ENCODE results near the gene MRPL11.
A peak's percentile ranks its signal among the peaks of the same experiment; 100 is the strongest.
"Not testable (repeated sequence)": the region's sequence is repeated elsewhere in the genome, so short reads cannot be mapped to it uniquely, and the experiment has no call there.

MRPL11 gene

GRCh38 chr11:66466225-66467033, 27.8 kb upstream of the MRPL11 start, which contains the start of gene PELI3:
PELI3 (plus strand) TSS chr11:66466905; CDS start chr11:66468129, 1,224 bp downstream.
- peak; percentile 90 for DNase-seq

- no peak for DNase-seq
These were observed 27.0 kb upstream of the MRPL11 start for GRCh38 chr11:66465373-66466224.

GRCh38 chr11:66464916-66465315, 26.3 kb upstream of the MRPL11 start:
- DNase-seq, result no peak

DNA sequence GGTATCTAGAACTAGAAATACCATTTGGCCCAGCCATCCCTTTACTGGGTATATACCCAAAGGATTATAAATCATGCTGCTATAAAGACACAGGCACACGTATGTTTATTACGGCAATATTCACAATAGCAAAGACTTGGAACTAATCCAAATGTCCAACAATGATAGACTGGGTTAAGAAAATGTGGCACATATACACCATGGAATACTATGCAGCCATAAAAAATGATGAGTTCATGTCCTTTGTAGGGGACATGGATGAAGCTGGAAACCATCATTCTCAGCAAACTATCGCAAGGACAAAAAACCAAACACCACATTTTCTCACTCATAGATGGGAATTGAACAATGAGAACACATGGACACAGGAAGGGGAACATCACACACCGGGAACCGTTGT, 25.5 kb upstream of the MRPL11 start:
- not testable (repeated sequence) for DNase-seq

GRCh38 chr11:66462911-66463310, 24.3 kb upstream of the MRPL11 start:
- DNase-seq, result no peak

GRCh38 chr11:66462010-66462409, 23.4 kb upstream of the MRPL11 start:
- DNase-seq, result no peak

- no peak for DNase-seq
These were observed 20.6 kb upstream of the MRPL11 start for GRCh38 chr11:66459138-66459778.

DNA sequence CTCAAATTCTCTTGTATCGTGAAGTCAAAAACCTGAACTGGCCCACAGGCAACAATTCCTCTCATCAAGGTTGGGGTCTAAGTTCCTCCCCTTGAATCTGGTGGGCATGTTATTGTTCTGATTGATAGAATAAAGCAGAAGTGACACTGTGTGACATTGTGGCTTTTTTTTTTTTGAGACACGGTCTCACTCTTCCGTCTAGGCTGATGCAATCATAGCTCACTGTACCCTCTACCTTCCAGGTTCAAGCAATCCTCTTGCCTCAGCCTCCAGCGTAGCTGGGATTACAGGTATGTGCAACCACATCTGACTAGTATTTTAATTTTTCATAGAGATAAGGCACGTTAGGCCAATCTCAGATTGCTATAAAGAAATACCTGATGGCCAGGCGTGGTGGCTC, 19.2 kb upstream of the MRPL11 start:
- DNase-seq, result no peak

- no peak for DNase-seq
These were observed 16.2 kb upstream of the MRPL11 start for GRCh38 chr11:66454828-66455227.

- no peak for DNase-seq
These were observed 15.6 kb upstream of the MRPL11 start for GRCh38 chr11:66454247-66454646.

- DNase-seq, result no peak
These were observed 13.0 kb upstream of the MRPL11 start for GRCh38 chr11:66451663-66452062.

- DNase-seq, result no peak
These were observed 11.9 kb upstream of the MRPL11 start for GRCh38 chr11:66450560-66450959.

- no peak for DNase-seq
These were observed 9.9 kb upstream of the MRPL11 start for GRCh38 chr11:66448523-66448922.

DNA sequence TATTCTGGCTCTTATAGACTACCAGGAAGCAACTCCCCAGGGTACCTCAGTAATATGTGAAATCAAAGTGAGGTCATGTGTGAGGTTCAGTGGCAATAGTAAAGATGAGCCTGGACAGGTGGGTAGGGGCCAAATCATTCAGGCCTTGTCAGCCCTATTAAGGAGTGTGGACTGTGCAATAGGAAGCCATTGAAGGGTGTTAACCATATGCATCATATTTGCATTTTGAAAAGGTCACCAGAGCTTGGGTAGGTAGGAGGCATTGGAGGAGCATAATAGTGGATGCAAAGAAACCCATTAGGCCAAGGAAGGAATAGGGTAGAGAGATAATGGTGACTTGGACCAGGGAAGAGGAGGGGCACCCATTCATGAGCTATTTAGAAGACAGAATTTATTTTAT, 8.4 kb upstream of the MRPL11 start:
- DNase-seq, result no peak

GRCh38 chr11:66443602-66444001, 5.0 kb upstream of the MRPL11 start:
- DNase-seq, result no peak

- not testable (repeated sequence) for DNase-seq
These were observed 2.3 kb upstream of the MRPL11 start for GRCh38 chr11:66440940-66441282.

- DNase-seq, result not testable (repeated sequence)
These were observed 1.7 kb upstream of the MRPL11 start for GRCh38 chr11:66440101-66440939.

DNA sequence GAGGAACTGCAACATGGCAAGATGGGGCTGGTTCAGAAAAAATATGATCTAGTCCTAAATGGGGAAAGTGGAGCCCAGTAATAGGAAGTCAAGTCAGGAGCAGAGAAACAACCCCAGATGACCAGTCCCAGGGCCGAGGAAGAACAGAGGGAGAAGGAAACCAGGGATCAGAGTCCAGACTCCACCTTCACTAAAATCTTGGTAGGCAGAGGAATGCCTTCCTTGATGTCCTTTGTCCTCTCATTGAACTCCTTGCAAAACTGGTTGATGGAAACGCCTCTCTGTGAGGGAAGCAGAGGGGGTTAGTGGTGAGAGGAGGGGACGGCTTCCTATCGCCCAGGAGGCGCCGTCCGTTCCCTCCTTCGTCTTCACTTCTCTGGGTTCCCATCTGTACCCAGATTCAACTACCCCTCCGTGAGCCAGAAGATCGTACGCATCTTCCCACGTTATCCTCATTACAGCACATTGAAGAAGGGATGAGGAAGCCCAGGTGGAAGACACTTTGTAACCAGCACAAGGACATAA, 607 bp downstream of the MRPL11 start:
- no peak for DNase-seq

GRCh38 chr11:66432597-66432996, 6.1 kb downstream of the MRPL11 start:
- no peak for DNase-seq

- not testable (repeated sequence) for DNase-seq
These were observed 6.7 kb downstream of the MRPL11 start for GRCh38 chr11:66431871-66432329.

DNA sequence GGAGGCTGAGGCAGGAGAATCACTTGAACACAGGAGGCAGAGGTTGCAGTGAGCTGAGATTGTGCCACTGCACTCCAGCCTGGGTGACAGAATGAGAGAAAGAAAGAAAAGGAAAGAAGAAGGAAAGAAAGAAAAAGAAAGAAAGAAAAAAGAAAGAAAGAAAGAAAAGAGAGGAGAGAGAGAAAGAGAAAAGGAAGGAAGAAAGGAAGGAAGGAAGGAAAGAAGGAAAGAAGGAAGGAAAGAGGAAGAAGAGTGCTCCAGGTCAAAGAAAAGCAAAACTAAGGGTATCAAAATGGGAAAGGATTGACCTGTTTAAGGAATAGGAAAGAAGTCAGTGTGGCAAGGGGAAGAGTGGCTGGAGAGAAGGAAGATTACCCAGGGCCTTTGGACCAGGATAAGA, 7.4 kb downstream of the MRPL11 start:
- not testable (repeated sequence) for DNase-seq

DNA sequence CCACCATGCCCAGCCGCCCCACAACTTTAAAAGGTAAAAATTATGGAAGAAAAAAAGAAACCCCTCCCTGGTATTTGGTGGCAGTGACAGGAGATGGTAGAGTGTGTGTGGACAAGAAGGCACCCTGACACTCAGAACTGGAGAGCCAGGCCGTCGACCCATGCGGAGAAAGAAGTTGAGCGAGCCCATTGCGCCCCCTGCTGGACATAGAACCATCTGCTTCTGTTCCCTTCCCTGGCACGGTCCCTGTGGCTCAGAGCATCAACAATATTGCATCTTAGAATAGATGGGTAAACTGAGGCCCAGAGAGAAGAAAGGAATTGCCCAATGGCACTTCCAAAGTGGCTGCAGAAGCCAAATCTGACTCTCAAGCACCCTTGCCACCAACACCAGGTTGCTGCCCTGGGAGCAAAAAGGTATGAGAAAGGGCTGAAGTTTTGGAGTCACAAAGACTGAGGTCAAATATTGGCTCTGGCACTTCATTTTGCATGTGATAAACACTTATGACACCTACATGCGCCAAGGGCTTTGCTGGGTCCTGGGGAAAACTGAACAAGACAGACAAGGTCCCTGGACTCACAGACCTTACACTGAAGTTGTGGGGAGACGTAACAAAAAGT, 8.6 kb downstream of the MRPL11 start:
- peak; percentile 59 to 73 for DNase-seq

Measured in bone marrow (tissue), 2 donors.